Lung (tissue), 12 donors: Measurements from ENCODE around the gene TRABD. TPM values are rescaled to one million over a fixed set of nuclear protein-coding genes. Genes with fewer than 3 reads are reported as not detected.

Source experiments
- ATAC-seq: fragments of 200-7000 bp; cut with Tn5 transposase; one replicate; pipeline ENCODE4 v1.9.1; 2020; ENCODE audit warnings: moderate number of reproducible peaks; ENCODE audit not compliant: insufficient read depth, low FRiP score
- DNase-seq, 3 donors: peaks; one replicate each; pipeline ENCODE4 v3.0.0-alpha.2; 2013 to 2017
- H3K27ac ChIP-seq, 2 donors: one replicate each; pipeline ENCODE4 v1.5.1; 2013; ENCODE audit warnings: mild to moderate bottlenecking in 2 of 2, moderate library complexity in 2 of 2, control low read depth in 1 of 2, inconsistent platforms in 1 of 2, low read depth in 1 of 2, low read length in 1 of 2
- H3K27me3 ChIP-seq, 3 donors: one replicate each; pipeline ENCODE4 v1.5.1; 2013; ENCODE audit warnings: low read length in 2 of 3; ENCODE audit not compliant: control insufficient read depth in 3 of 3, insufficient read depth in 3 of 3
- H3K36me3 ChIP-seq, 4 donors: one replicate each; pipeline ENCODE4 v1.5.1; 2013; ENCODE audit warnings: low read length in 4 of 4, mild to moderate bottlenecking in 1 of 4, moderate library complexity in 1 of 4; ENCODE audit not compliant: control insufficient read depth in 4 of 4, insufficient read depth in 4 of 4
- H3K4me1 ChIP-seq, 5 donors: one replicate each; pipeline ENCODE4 v1.5.1; 2013; ENCODE audit warnings: low read length in 5 of 5, mild to moderate bottlenecking in 2 of 5, moderate library complexity in 1 of 5; ENCODE audit not compliant: control insufficient read depth in 5 of 5, insufficient read depth in 5 of 5
- H3K4me3 ChIP-seq: one replicate; pipeline ENCODE4 v1.5.1; 2013; ENCODE audit warnings: mild to moderate bottlenecking, control low read depth, moderate library complexity
- H3K9ac ChIP-seq, 2 donors: one replicate each; pipeline ENCODE4 v1.5.1; 2013; ENCODE audit warnings: low read length in 2 of 2, control low read depth in 1 of 2; ENCODE audit not compliant: insufficient read depth in 1 of 2
- H3K9me3 ChIP-seq, 4 donors: one replicate each; pipeline ENCODE4 v1.5.1; 2013; ENCODE audit warnings: low read length in 3 of 4, mild to moderate bottlenecking in 1 of 4, moderate library complexity in 1 of 4; ENCODE audit not compliant: control insufficient read depth in 4 of 4, insufficient read depth in 3 of 4
- CTCF ChIP-seq: IDR thresholded peaks from 2 replicates; pipeline ENCODE4 v1.5.1; 2012; ENCODE audit warnings: mild to moderate bottlenecking; ENCODE audit errors: control extremely low read depth, extremely low read depth
- WGBS, 2 donors: extraction: QIAGEN DNeasy Blood & Tissue Kit; methylation state at CpG; one replicate each; pipeline ENCODE4 v1.1.7; 2013; 5-methylcytosine and 5-hydroxymethylcytosine counted together
- polyA plus RNA-seq, 2 donors: library from polyadenylated mRNA; stranded (reverse); fragments of 200-250 nt; gene quantifications; one replicate each; pipeline ENCODE4 v1.2.1, GENCODE V29; 2013
- total RNA-seq, 2 donors: library from RNA; depleted of rRNA in 1 of 2; stranded (reverse); fragments of >200 nt in 1 of 2; gene quantifications; one replicate each; pipeline ENCODE4 v1.2.1, GENCODE V29; 2014 to 2021
- donor health status: control.
- donor health status: control.
- donor health status: Bipolar disorder and iron deficiency.
- donor health status: healthy.
- donor health status: DM: yes; HTN: yes; CAD: no.

The TRABD gene
- total and polyA plus RNA-seq, 4 donors, result 16.2 to 72.7 (median 62.2) TPM

GRCh38 chr22:50200461-50201190 is 14.9 kb downstream of the TRABD start, which contains the start of gene SELENOO:
SELENOO (plus strand) TSS chr22:50201011; CDS start chr22:50201037, 26 bp downstream.
- no peak for TF ChIP-seq CTCF
- Histone ChIP-seq H3K4me1 (peaks cover 0 to 17% (median 0%) of the 10 kb centered on the region in 5 donors), H3K27me3 (no peaks in the 10 kb centered on the region), H3K9me3 (no peaks in the 10 kb centered on the region), H3K27ac (peak within 1 kb of the TSS; percentile 86 to 88), H3K36me3 (peaks cover 4 to 32% (median 13%) of the 10 kb centered on the region in 4 donors), H3K4me3 (peak within 1 kb of the TSS; percentile 91), H3K9ac (peak within 1 kb of the TSS in 1 of 2 donors; percentile 42)
- 0% methylated on average over 31 to 105 of the region's 105 CpGs for WGBS, 2 donors
- peak; percentile 97 for ATAC-seq
- DNase-seq, result peak; percentile 93 to 96 (median 95)

- peaks cover 4 to 31% (median 13%) of the 10 kb centered on the region in 4 donors for H3K36me3 ChIP-seq
- H3K4me3 ChIP-seq, result peak overlapping the region; percentile 91
- ATAC-seq (peak; percentile 23), DNase-seq (peak in 1 of 3 donors; percentile 42)
- no peak for TF ChIP-seq CTCF
- peak overlapping the region; percentile 86 to 88 for H3K27ac ChIP-seq
- peaks cover 0 to 17% (median 0%) of the 10 kb centered on the region in 5 donors for H3K4me1 ChIP-seq
- H3K9ac ChIP-seq, result peak overlapping the region in 1 of 2 donors; percentile 42
- H3K27me3 ChIP-seq, result no peaks in the 10 kb centered on the region
- 2 to 3% methylated on average over 83 to 115 of the region's 115 CpGs for WGBS, 2 donors
- H3K9me3 ChIP-seq, result no peaks in the 10 kb centered on the region
Measured at GRCh38 chr22:50201191-50202129, 15.7 kb downstream of the TRABD start.

GRCh38 chr22:50202130-50202666 is 16.5 kb downstream of the TRABD start:
- Histone ChIP-seq H3K27ac (no peak overlapping the region), H3K4me3 (peak overlapping the region; percentile 91), H3K36me3 (peaks cover 4 to 30% (median 15%) of the 10 kb centered on the region in 4 donors), H3K4me1 (peaks cover 0 to 17% (median 0%) of the 10 kb centered on the region in 5 donors), H3K9ac (peak overlapping the region in 1 of 2 donors; percentile 42), H3K27me3 (no peaks in the 10 kb centered on the region), H3K9me3 (no peaks in the 10 kb centered on the region)
- ATAC-seq, result no peak
- no peak for TF ChIP-seq CTCF
- WGBS, 2 donors, result 74 to 77% methylated on average over 13 of the region's 13 CpGs
- no peak for DNase-seq
